Parathyroid adenoma (tissue), 2 donors: Measurements from ENCODE around the gene RASGRP4.

Experiments used
- H2AFZ ChIP-seq: fragments of 300-600 bp; sonication (generic); one replicate; pipeline ENCODE4 v1.7.0; 2017; ENCODE audit warnings: antibody characterized with exemption, mild to moderate bottlenecking
- H3K27ac ChIP-seq: fragments of 300-600 bp; sonication (generic); one replicate; pipeline ENCODE4 v1.7.0; 2017
- H3K27me3 ChIP-seq: fragments of 300-600 bp; sonication (generic); one replicate; pipeline ENCODE4 v1.7.0; 2017; ENCODE audit warnings: low read length; ENCODE audit not compliant: control insufficient read depth, insufficient read depth
- H3K36me3 ChIP-seq: fragments of 300-600 bp; sonication (generic); one replicate; pipeline ENCODE4 v1.7.0; 2017; ENCODE audit warnings: low read length; ENCODE audit not compliant: control insufficient read depth, insufficient read depth
- H3K4me1 ChIP-seq: fragments of 300-600 bp; sonication (generic); one replicate; pipeline ENCODE4 v1.7.0; 2017; ENCODE audit warnings: control low read depth
- H3K4me2 ChIP-seq: fragments of 300-600 bp; sonication (generic); one replicate; pipeline ENCODE4 v1.7.0; 2017; ENCODE audit warnings: low read length
- H3K4me3 ChIP-seq: fragments of 300-600 bp; sonication (generic); one replicate; pipeline ENCODE4 v1.7.0; 2017; ENCODE audit warnings: low read depth, low read length
- H3K79me2 ChIP-seq: fragments of 300-600 bp; sonication (generic); one replicate; pipeline ENCODE4 v1.7.0; 2017; ENCODE audit warnings: control low read depth
- H3K9ac ChIP-seq: fragments of 300-600 bp; sonication (generic); one replicate; pipeline ENCODE4 v1.7.0; 2017; ENCODE audit warnings: mild to moderate bottlenecking
- H3K9me3 ChIP-seq: fragments of 300-600 bp; sonication (generic); one replicate; pipeline ENCODE4 v1.7.0; 2017; ENCODE audit warnings: low read length; ENCODE audit not compliant: control insufficient read depth
- TF ChIP-seq, protein P1 (sequence below): fragments of 300-600 bp; sonication (generic); IDR thresholded peaks from one replicate; pipeline ENCODE4 v1.7.0; 2017; ENCODE audit warnings: antibody characterized with exemption, mild to moderate bottlenecking
- donor health status: primary hyperparathyroidism.

RASGRP4 gene

DNA sequence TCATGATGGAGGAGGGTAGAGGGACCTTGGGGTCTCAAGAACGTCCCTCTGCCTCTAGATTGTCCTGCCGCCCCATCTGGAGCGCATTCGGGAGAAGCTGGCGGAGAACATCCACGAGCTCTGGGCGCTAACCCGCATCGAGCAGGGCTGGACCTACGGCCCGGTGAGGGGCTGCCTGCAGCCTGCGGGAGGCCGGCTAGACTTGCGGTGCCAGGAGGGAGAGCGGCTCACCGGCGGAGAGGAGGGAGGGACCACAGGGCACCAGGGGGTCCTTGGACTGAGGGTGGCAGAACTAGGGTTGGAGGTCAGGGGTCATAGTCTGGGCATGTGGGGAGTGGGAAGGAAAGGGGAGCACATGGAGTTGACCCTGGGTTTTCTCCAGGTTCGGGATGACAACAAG lies 37.3 kb upstream of the RASGRP4 start:
- Histone ChIP-seq H3K4me1 (no peaks in the 10 kb centered on the region), H3K4me3 (no peak overlapping the region), H3K4me2 (no peak overlapping the region), H3K9me3 (no peaks in the 10 kb centered on the region), H3K27ac (no peak overlapping the region), H3K27me3 (no peaks in the 10 kb centered on the region), H2AFZ (no peak overlapping the region), H3K79me2 (no peaks in the 10 kb centered on the region), H3K36me3 (no peaks in the 10 kb centered on the region), H3K9ac (no peak overlapping the region)
- TF ChIP-seq, protein P1, sequence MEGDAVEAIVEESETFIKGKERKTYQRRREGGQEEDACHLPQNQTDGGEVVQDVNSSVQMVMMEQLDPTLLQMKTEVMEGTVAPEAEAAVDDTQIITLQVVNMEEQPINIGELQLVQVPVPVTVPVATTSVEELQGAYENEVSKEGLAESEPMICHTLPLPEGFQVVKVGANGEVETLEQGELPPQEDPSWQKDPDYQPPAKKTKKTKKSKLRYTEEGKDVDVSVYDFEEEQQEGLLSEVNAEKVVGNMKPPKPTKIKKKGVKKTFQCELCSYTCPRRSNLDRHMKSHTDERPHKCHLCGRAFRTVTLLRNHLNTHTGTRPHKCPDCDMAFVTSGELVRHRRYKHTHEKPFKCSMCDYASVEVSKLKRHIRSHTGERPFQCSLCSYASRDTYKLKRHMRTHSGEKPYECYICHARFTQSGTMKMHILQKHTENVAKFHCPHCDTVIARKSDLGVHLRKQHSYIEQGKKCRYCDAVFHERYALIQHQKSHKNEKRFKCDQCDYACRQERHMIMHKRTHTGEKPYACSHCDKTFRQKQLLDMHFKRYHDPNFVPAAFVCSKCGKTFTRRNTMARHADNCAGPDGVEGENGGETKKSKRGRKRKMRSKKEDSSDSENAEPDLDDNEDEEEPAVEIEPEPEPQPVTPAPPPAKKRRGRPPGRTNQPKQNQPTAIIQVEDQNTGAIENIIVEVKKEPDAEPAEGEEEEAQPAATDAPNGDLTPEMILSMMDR = no peak

DNA sequence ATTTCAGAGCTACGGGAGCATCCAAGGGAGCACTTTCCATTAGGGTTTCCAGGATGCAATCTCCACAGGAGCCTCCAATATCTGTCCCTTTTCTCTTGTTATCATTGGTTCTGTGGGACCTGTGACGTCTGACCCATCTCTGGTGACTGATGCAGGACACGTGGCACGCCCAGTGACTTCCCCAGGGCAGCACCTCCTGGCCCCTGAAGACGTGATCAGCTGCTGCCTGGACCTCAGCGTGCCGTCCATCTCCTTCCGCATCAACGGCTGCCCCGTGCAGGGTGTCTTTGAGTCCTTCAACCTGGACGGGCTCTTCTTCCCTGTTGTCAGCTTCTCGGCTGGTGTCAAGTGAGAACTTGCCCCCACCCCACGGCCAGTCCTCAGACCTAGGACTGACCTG lies 33.0 kb upstream of the RASGRP4 start:
- Histone ChIP-seq H3K4me2 (no peak overlapping the region), H3K4me1 (no peaks in the 10 kb centered on the region), H3K4me3 (no peak overlapping the region), H3K27me3 (no peaks in the 10 kb centered on the region), H3K9ac (no peak overlapping the region), H2AFZ (no peak overlapping the region), H3K27ac (no peak overlapping the region), H3K79me2 (no peaks in the 10 kb centered on the region), H3K36me3 (no peaks in the 10 kb centered on the region), H3K9me3 (no peaks in the 10 kb centered on the region)
- TF ChIP-seq, protein P1 = no peak

DNA sequence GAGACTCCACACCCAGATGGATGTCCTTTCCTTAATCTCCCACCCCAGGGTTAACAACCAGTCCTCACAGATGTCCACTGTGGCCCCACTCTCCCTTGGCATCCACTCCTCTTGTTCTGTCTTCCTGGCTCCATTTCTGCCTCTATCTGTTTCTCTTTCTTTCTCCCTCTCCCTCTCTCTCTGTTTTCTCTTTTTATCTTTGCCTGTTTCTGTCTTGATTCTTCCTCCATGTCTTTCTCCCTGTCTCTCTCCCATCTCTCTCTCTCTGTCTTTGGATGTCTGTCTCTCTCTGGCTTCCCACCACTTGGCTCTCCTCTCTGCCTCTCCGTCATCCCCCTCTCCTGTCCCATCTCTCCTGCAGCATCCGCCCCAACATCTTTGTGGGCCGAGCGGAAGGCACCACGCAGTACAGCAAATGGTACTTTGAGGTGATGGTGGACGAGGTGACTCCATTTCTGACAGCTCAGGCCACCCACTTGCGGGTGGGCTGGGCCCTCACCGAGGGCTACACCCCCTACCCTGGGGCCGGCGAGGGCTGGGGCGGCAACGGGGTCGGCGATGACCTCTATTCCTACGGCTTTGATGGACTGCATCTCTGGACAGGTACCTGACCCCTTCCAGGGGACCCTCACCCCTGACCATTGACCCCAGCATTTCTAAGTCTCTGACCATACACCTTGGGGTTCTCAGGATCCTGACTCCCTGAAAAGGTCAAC lies 31.8 kb upstream of the RASGRP4 start:
- H3K9ac ChIP-seq = no peak overlapping the region
- no peak overlapping the region for H3K4me3 ChIP-seq
- H3K9me3 ChIP-seq = no peaks in the 10 kb centered on the region
- H3K79me2 ChIP-seq = no peaks in the 10 kb centered on the region
- TF ChIP-seq, protein P1 = no peak
- no peak overlapping the region for H2AFZ ChIP-seq
- no peak overlapping the region for H3K4me2 ChIP-seq
- no peak overlapping the region for H3K27ac ChIP-seq
- no peaks in the 10 kb centered on the region for H3K4me1 ChIP-seq
- no peaks in the 10 kb centered on the region for H3K27me3 ChIP-seq
- no peaks in the 10 kb centered on the region for H3K36me3 ChIP-seq

DNA sequence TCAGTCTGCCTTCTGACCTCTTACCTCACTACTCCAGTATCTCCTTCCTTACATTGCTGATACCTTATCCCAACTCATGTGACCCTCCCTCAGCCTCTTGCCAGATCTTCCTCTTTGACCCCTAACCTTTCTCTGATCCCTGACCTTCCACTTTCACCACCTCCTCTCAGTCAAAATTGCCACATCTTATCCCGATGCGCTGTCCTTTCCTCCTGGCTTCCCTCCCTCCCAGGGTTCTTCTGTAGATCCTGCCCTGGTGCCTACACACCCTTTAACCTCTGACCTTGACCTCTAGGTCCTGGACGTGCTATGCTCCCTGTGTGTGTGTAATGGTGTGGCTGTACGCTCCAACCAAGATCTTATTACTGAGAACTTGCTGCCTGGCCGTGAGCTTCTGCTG lies 31.2 kb upstream of the RASGRP4 start:
- H3K4me2 ChIP-seq = no peak overlapping the region
- no peaks in the 10 kb centered on the region for H3K36me3 ChIP-seq
- H3K27me3 ChIP-seq = no peaks in the 10 kb centered on the region
- H3K4me1 ChIP-seq = no peaks in the 10 kb centered on the region
- no peak overlapping the region for H3K9ac ChIP-seq
- TF ChIP-seq, protein P1 = no peak
- no peaks in the 10 kb centered on the region for H3K79me2 ChIP-seq
- no peaks in the 10 kb centered on the region for H3K9me3 ChIP-seq
- H3K4me3 ChIP-seq = no peak overlapping the region
- H2AFZ ChIP-seq = no peak overlapping the region
- no peak overlapping the region for H3K27ac ChIP-seq

DNA sequence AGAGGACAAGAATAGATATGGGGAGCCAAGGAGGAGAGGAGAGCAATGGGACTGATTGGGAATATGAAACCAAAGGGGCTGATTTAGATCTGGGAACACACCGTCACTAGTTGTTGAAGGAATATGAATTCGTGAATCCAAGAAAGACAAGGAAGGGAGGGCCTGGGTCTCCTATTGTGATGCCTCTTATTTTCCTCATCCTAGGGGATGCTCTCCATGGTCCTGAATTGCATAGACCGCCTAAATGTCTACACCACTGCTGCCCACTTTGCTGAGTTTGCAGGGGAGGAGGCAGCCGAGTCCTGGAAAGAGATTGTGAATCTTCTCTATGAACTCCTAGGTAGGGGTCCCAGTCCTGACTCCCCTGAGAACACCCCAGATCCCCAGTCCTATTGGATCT lies 29.0 kb upstream of the RASGRP4 start:
- Histone ChIP-seq H3K27me3 (no peaks in the 10 kb centered on the region), H3K9ac (no peak overlapping the region), H3K36me3 (no peaks in the 10 kb centered on the region), H2AFZ (no peak overlapping the region), H3K79me2 (no peaks in the 10 kb centered on the region), H3K4me1 (no peaks in the 10 kb centered on the region), H3K27ac (no peak overlapping the region), H3K9me3 (no peaks in the 10 kb centered on the region), H3K4me2 (no peak overlapping the region), H3K4me3 (no peak overlapping the region)
- TF ChIP-seq, protein P1 = no peak
